GM12891 (cell line): ENCODE data around the gene ZCWPW2.

Experiments
- DNase-seq: peaks from one replicate; pipeline ENCODE4 v3.0.0; 2011; ENCODE audit warnings: low spot score; ENCODE audit not compliant: insufficient read length
- FAIRE-seq: peaks from 2 replicates; lab custom pipeline; 2011; peaks lifted over from hg19 to GRCh38; lab: Jason Lieb, UNC
- PAX5 ChIP-seq: IDR thresholded peaks from 2 replicates; pipeline ENCODE4 v1.6.1; 2011; ENCODE audit warnings: low read length, moderate library complexity, mild to moderate bottlenecking; ENCODE audit not compliant: insufficient read depth, severe bottlenecking
- POLR2A ChIP-seq: IDR thresholded peaks from 2 replicates; pipeline ENCODE4 v1.6.1; 2011; ENCODE audit warnings: low read depth, low read length, control low read depth
- POLR2AphosphoS5 ChIP-seq: IDR thresholded peaks from 2 replicates; pipeline ENCODE4 v1.6.1; 2011; ENCODE audit warnings: low read depth, low read length, control low read depth
- POU2F2 ChIP-seq: IDR thresholded peaks from 2 replicates; pipeline ENCODE4 v1.6.1; 2011; ENCODE audit warnings: low read depth, mild to moderate bottlenecking, control low read depth, low read length, moderate library complexity
- SPI1 ChIP-seq: IDR thresholded peaks from 2 replicates; pipeline ENCODE4 v1.6.1; 2011; ENCODE audit warnings: low read depth, low read length, control low read depth
- TAF1 ChIP-seq: IDR thresholded peaks from 2 replicates; pipeline ENCODE4 v1.6.1; 2011; ENCODE audit warnings: low read depth, low read length, control low read depth

Gene ZCWPW2

GRCh38 chr3:28348265-28348628, 274 bp upstream of the ZCWPW2 start:
- no peak for DNase-seq
- no peak for FAIRE-seq
- no peak for TF ChIP-seq PAX5
- no peak for TF ChIP-seq POU2F2
- no peak for TF ChIP-seq POLR2AphosphoS5
- TF ChIP-seq SPI1 = no peak
- TF ChIP-seq TAF1 = no peak
- no peak for TF ChIP-seq POLR2A

DNA sequence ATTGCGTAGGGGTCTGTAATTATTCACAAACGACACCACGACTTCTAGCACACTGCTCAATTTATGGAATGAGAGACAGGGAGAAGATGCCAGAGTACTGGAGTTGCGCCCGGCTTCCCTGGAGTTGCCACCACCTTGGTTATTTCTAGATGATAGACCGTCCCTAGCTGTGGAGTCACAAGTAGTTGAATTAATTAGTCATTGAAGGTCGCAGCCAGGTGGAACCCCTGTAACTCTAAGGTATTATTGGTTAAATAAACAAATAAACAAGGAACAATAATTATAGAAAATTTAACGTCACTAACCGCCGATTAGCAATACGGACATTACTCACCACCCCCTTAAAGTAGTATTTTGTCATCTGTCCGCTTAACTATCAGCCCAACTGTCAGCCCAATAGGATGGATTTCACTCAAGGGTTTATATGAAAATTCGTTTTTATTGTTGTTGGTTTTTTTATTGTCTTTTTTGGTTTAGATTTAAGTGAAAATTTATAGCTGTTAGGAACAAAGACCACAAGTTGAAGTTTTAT, 1.0 kb downstream of the ZCWPW2 start:
- DNase-seq (no peak), FAIRE-seq (no peak)
- TF ChIP-seq PAX5 (no peak), POU2F2 (no peak), SPI1 (no peak), TAF1 (no peak), POLR2A (no peak), POLR2AphosphoS5 (no peak)

DNA sequence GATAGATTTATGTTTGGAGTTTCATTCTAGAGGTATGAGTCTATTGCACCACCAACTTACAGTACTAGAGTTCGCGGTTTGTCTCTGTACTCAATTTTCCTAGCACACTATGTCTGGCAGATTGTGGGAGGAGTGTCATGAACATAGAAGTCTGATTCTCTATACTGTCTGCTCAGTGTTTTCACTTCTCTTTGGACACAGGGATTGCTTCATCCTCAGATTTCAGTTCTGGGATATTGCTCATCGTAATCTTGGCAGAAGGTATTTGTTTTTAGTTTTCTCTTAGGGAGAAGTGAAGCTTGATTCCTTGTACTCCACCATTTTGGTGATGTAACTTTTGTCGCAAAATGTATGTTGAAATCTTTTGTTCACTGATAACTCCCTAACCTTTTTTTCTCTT, 27.9 kb downstream of the ZCWPW2 start:
- no peak for TF ChIP-seq POLR2AphosphoS5
- TF ChIP-seq SPI1 = no peak
- TF ChIP-seq PAX5 = no peak
- no peak for TF ChIP-seq TAF1
- no peak for TF ChIP-seq POU2F2
- TF ChIP-seq POLR2A = no peak
- FAIRE-seq = no peak
- no peak for DNase-seq

DNA sequence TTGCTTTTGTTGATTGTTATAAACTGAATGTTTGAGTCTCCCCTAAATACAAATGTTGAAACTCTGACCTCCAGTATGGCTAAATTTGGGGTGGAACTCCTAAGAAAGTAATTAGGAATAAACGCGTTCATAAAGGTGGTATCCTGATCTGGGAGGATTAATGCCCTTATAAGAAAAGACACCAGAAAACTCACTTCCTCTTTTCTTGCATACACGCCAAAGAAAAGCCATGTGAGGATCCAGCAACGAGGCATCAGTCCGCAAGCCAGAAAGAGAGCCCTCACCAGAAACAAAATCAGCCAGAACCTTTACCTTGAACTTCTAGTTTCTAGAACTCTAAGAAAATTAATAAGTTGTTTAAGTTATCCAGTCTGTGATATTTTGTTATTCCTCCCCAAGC, 37.5 kb downstream of the ZCWPW2 start:
- TF ChIP-seq POU2F2 = no peak
- peak; percentile 76 for TF ChIP-seq SPI1
- no peak for FAIRE-seq
- DNase-seq = no peak

DNA sequence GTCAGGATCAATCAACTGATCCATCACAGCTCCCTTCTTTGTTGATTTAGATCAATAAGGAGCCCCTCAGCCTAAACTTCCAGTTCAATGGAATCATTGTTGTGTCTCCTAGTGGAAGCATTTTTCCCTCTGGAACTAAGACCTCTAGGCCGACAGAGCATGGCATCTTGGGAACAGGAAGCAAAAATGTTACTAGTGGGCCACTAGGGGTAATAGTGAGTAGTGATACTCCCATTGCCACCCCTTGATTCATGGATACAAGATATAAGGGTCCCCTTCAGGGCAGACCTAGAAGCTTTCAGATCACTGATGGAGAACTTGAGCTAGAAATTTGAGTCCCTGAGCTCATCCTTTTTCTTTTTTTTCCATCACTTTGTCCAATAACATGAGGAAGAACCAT, 40.5 kb downstream of the ZCWPW2 start:
- DNase-seq (no peak), FAIRE-seq (no peak)
- TF ChIP-seq TAF1 = no peak
- TF ChIP-seq SPI1 = no peak
- no peak for TF ChIP-seq PAX5
- no peak for TF ChIP-seq POLR2AphosphoS5
- no peak for TF ChIP-seq POLR2A
- TF ChIP-seq POU2F2 = no peak

- DNase-seq (no peak), FAIRE-seq (no peak)
- TF ChIP-seq POLR2AphosphoS5 (no peak), POLR2A (no peak), TAF1 (no peak), SPI1 (no peak), POU2F2 (no peak)
Measured at GRCh38 chr3:28399206-28399605, 50.7 kb downstream of the ZCWPW2 start.

DNA sequence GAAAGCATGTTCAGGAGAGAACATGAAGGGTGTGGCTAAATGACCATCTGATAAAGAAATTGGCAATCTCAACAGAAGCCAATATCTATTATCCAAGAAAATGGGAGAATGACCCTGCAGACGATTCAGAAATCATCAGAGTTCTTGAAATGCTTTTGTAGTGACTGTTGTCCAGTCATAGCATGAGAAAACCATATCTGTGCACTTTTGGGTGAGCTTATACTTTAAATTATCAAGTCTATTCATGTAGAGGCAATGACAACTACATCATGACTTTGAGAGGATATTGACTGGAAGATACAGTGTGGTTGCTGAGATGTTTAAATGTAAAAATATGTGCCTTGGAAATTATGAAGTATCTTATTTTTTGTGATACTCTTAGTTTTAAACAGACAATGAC, 57.7 kb downstream of the ZCWPW2 start:
- FAIRE-seq (no peak), DNase-seq (no peak)
- TF ChIP-seq TAF1 (no peak), SPI1 (no peak), PAX5 (no peak), POLR2A (no peak), POU2F2 (no peak), POLR2AphosphoS5 (no peak)

- DNase-seq = no peak
- TF ChIP-seq SPI1 = no peak
- TF ChIP-seq POLR2A = no peak
- no peak for TF ChIP-seq PAX5
- no peak for TF ChIP-seq POLR2AphosphoS5
- TF ChIP-seq POU2F2 = no peak
- TF ChIP-seq TAF1 = no peak
- no peak for FAIRE-seq
Measured at GRCh38 chr3:28449398-28449797, 100.9 kb downstream of the ZCWPW2 start.

- DNase-seq = no peak
- TF ChIP-seq POLR2AphosphoS5 = no peak
- TF ChIP-seq TAF1 = no peak
- TF ChIP-seq POLR2A = no peak
- no peak for TF ChIP-seq SPI1
- no peak for TF ChIP-seq PAX5
- TF ChIP-seq POU2F2 = no peak
- no peak for FAIRE-seq
Measured at GRCh38 chr3:28462866-28463265, 114.3 kb downstream of the ZCWPW2 start.

GRCh38 chr3:28467414-28467813, 118.9 kb downstream of the ZCWPW2 start:
- FAIRE-seq = no peak
- TF ChIP-seq PAX5 (no peak), POLR2AphosphoS5 (no peak), POLR2A (no peak), TAF1 (no peak), POU2F2 (no peak)
- DNase-seq = no peak

DNA sequence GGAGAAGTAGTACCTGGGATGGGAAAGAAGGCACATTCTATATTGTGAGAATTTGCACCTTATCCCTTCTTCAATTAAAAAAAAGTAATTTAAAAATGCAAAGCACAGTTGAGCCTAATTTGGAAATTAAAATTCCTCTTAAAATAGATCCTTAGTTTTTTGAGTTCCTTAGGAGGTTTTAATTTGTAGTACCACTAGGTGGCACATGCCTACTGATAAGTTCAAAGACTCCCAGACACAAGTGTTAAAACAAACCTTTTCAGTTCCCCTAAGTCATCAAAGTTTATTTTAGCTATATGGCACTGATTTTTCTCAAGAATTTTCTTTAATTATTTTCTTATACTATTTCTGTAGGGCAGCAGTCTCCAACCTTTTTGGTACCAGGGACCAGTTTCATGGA, 127.7 kb downstream of the ZCWPW2 start:
- TF ChIP-seq POLR2A (no peak), SPI1 (no peak), PAX5 (no peak), TAF1 (no peak), POU2F2 (no peak), POLR2AphosphoS5 (no peak)
- FAIRE-seq = no peak
- peak; percentile 3 for DNase-seq

DNA sequence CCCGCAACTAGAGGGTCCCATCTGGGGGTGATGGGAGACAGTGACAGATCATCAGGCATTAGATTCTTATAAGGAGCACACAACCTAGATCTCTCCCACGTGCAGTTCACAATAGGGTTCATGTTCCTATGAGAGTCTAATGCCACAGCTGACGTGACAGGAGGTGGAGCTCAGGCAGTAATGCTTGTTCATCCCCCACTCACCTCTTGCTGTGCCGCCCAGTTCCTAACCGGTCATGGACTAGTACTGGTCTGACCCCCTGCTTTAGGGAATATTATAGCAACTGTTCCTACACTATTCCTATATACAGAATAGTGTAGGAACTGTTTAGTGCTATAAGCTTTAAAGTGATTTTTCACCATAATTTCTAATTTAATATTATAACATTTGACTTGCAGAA, 128.2 kb downstream of the ZCWPW2 start:
- DNase-seq (no peak), FAIRE-seq (no peak)
- TF ChIP-seq SPI1 (no peak), PAX5 (no peak), TAF1 (no peak), POU2F2 (no peak), POLR2A (no peak), POLR2AphosphoS5 (no peak)
